WTC11 (cell line): ENCODE measurements around the gene AIMP2. TPM values are rescaled to one million over a fixed set of nuclear protein-coding genes. Genes with fewer than 3 reads are reported as not detected.

Experiments used
- ATF1 ChIP-seq: sonication (generic); formaldehyde crosslinking; IDR thresholded peaks from 2 replicates; pipeline ENCODE4 v1.8.1; 2023; ENCODE audit warnings: mild to moderate bottlenecking, moderate library complexity, missing genetic modification reagents
- CREB1 ChIP-seq: sonication (generic); formaldehyde crosslinking; IDR thresholded peaks from 2 replicates; pipeline ENCODE4 v1.8.0; 2023; ENCODE audit warnings: mild to moderate bottlenecking, missing genetic modification reagents
- ESRRA ChIP-seq: sonication (generic); formaldehyde crosslinking; IDR thresholded peaks from 2 replicates; pipeline ENCODE4 v1.8.1; 2022; ENCODE audit warnings: mild to moderate bottlenecking, missing genetic modification reagents, borderline replicate concordance
- FOXJ3 ChIP-seq: sonication (generic); formaldehyde crosslinking; IDR thresholded peaks from 2 replicates; pipeline ENCODE4 v1.9.0; 2021; ENCODE audit warnings: missing genetic modification reagents, mild to moderate bottlenecking, borderline replicate concordance
- GTF2I ChIP-seq: fragments of 250-450 bp; sonication (Bioruptor Pico); conservative IDR thresholded peaks from 2 replicates; pipeline ENCODE4 v1.4.0; 2021; ENCODE audit warnings: mild to moderate bottlenecking
- HMGXB4 ChIP-seq: sonication (generic); formaldehyde crosslinking; IDR thresholded peaks from 2 replicates; pipeline ENCODE4 v1.8.1; 2023; ENCODE audit warnings: mild to moderate bottlenecking, moderate library complexity, missing genetic modification reagents
- MAX ChIP-seq: sonication (generic); formaldehyde crosslinking; IDR thresholded peaks from 2 replicates; pipeline ENCODE4 v1.8.0; 2022; ENCODE audit warnings: mild to moderate bottlenecking, missing genetic modification reagents
- NR1H2 ChIP-seq: sonication (generic); formaldehyde crosslinking; IDR thresholded peaks from 2 replicates; pipeline ENCODE4 v1.9.0; 2021; ENCODE audit warnings: mild to moderate bottlenecking, moderate library complexity, missing genetic modification reagents
- NR2C2 ChIP-seq: sonication (generic); formaldehyde crosslinking; IDR thresholded peaks from 2 replicates; pipeline ENCODE4 v1.8.0; 2022; ENCODE audit warnings: mild to moderate bottlenecking, missing genetic modification reagents
- PREB ChIP-seq: sonication (generic); formaldehyde crosslinking; IDR thresholded peaks from 2 replicates; pipeline ENCODE4 v1.8.1; 2022; ENCODE audit warnings: mild to moderate bottlenecking, missing genetic modification reagents, moderate library complexity, borderline replicate concordance
- TEAD1 ChIP-seq: sonication (generic); formaldehyde crosslinking; IDR thresholded peaks from 2 replicates; pipeline ENCODE4 v1.8.0; 2022; ENCODE audit warnings: mild to moderate bottlenecking, missing genetic modification reagents
- TP53 ChIP-seq: sonication (generic); formaldehyde crosslinking; IDR thresholded peaks from 2 replicates; pipeline ENCODE4 v1.8.1; 2023; ENCODE audit warnings: mild to moderate bottlenecking, missing genetic modification reagents
- ZNF138 ChIP-seq: sonication (generic); formaldehyde crosslinking; conservative IDR thresholded peaks from 2 replicates; pipeline ENCODE4 v1.8.1; 2022; ENCODE audit warnings: mild to moderate bottlenecking, moderate library complexity, missing genetic modification reagents
- ZNF232 ChIP-seq: sonication (generic); formaldehyde crosslinking; IDR thresholded peaks from 2 replicates; pipeline ENCODE4 v1.8.0; 2022; ENCODE audit warnings: mild to moderate bottlenecking, missing genetic modification reagents
- ZNF263 ChIP-seq: sonication (generic); formaldehyde crosslinking; IDR thresholded peaks from 2 replicates; pipeline ENCODE4 v1.8.1; 2022; ENCODE audit warnings: low read depth, mild to moderate bottlenecking, moderate library complexity, missing genetic modification reagents
- ZSCAN18 ChIP-seq: fragments of 250-450 bp; sonication (Bioruptor Pico); IDR thresholded peaks from 2 replicates; pipeline ENCODE4 v2.1.2; 2022; ENCODE audit warnings: mild to moderate bottlenecking, moderate library complexity
- total RNA-seq: library from RNA; stranded (reverse); gene quantifications from 3 replicates; pipeline ENCODE4 v1.2.3, GENCODE V29; 2021
- TF ChIP-seq, protein P1 (sequence below): sonication (generic); formaldehyde crosslinking; IDR thresholded peaks from 2 replicates; pipeline ENCODE4 v1.8.1; 2023; ENCODE audit warnings: mild to moderate bottlenecking, missing genetic modification reagents, borderline replicate concordance
- TF ChIP-seq, protein P2 (sequence below): fragments of 250-450 bp; sonication (Bioruptor Pico); conservative IDR thresholded peaks from 2 replicates; pipeline ENCODE4 v1.9.0; 2021; ENCODE audit warnings: mild to moderate bottlenecking
- TF ChIP-seq, protein P3 (sequence below): fragments of 250-450 bp; sonication (Bioruptor Pico); IDR thresholded peaks from 2 replicates; pipeline ENCODE4 v1.9.0; 2021; ENCODE audit warnings: mild to moderate bottlenecking, borderline replicate concordance

Gene AIMP2
- total RNA-seq, 1 experiment from 2014 or later, result 63.2 TPM

DNA sequence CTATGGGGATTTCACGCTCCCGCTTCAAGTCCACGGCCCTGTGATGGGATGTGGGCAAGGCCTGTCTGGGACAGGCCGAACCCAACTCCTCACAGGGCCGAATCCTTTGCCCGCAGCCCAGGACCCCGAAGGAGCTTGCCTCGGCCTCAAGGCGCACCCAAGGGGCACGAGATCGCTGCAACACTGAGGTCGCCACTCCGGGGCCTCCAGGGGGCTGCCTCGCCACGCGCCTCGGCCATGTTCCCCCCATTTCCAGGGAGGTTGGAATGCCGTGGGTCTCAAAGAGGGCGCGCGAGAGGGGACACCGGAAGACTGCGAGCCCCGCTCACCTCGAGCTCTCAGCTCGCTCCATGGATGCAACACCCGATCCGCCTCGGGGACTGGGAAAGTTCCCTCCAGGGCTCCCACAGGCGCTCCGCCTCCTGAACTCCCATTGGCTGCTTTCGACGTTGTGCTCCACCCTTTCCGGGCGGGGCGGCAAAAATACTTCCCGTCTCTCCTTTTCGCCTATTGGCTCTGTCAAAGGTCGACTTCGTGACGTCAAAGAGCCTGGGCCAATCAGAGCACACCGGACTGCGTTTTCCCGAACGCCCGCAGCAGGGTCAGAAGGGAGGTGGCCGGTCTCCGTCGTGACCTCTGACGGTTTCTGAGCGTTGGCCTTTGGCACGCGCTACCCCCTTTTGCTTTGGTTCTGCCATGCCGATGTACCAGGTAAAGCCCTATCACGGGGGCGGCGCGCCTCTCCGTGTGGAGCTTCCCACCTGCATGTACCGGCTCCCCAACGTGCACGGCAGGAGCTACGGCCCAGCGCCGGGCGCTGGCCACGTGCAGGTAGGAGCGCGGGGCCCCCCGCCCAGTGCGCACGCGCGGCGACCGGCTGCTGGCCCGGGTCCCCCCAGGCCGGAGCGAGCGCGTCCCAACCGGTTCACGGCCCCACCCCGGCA, at the start of gene AIMP2, which contains the start of gene PMS2 (continued):
- TF ChIP-seq, protein P1, sequence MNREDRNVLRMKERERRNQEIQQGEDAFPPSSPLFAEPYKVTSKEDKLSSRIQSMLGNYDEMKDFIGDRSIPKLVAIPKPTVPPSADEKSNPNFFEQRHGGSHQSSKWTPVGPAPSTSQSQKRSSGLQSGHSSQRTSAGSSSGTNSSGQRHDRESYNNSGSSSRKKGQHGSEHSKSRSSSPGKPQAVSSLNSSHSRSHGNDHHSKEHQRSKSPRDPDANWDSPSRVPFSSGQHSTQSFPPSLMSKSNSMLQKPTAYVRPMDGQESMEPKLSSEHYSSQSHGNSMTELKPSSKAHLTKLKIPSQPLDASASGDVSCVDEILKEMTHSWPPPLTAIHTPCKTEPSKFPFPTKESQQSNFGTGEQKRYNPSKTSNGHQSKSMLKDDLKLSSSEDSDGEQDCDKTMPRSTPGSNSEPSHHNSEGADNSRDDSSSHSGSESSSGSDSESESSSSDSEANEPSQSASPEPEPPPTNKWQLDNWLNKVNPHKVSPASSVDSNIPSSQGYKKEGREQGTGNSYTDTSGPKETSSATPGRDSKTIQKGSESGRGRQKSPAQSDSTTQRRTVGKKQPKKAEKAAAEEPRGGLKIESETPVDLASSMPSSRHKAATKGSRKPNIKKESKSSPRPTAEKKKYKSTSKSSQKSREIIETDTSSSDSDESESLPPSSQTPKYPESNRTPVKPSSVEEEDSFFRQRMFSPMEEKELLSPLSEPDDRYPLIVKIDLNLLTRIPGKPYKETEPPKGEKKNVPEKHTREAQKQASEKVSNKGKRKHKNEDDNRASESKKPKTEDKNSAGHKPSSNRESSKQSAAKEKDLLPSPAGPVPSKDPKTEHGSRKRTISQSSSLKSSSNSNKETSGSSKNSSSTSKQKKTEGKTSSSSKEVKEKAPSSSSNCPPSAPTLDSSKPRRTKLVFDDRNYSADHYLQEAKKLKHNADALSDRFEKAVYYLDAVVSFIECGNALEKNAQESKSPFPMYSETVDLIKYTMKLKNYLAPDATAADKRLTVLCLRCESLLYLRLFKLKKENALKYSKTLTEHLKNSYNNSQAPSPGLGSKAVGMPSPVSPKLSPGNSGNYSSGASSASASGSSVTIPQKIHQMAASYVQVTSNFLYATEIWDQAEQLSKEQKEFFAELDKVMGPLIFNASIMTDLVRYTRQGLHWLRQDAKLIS, result no peak
- peak; percentile 61; the same call in 1 of the 2 replicates for TF ChIP-seq CREB1 (CRISPR knock-in tag)
- TF ChIP-seq NR2C2, result peak; percentile 59; the same call in 1 of the 2 replicates
- TF ChIP-seq, protein P2, sequence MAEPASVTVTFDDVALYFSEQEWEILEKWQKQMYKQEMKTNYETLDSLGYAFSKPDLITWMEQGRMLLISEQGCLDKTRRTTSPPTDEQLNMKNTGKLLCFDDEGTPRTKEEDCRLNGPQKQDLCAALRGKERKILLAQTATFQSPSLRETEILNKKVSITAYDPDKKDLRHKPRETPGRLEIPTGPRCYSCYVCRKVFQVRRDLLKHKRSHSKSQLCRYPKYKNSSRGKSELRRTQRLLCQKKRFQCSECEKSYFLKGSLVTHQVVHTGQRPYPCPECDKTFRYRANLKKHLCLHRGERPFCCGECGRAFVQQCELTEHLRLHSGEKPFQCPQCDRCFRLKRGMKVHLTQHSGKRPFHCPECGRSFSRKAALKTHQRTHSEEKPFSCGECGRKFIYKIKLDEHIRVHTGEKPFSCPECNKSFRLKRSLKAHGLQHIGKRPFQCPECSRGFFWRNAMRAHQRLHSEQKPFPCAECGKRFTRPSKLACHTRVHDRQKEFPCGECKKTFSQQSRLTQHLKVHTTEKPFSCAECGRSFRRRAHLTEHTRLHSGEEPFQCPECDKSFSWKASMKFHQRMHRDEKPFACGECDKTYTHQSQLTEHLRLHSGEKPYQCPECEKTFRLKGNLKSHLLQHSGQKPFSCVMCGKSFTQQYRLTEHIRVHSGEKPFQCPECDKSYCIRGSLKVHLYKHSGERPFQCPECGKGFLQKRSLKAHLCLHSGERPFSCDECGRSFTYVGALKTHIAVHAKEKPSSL (CRISPR knock-in tag), result no peak
- 0 out of 2 replicates have a peak, but pooled peaks have one; percentile 61 for TF ChIP-seq ATF1 (CRISPR knock-in tag)
- TF ChIP-seq ZNF138 (CRISPR knock-in tag), result peak; percentile 84; the same call in 1 of the 2 replicates
- TF ChIP-seq MAX (CRISPR knock-in tag), result peak; percentile 99
- TF ChIP-seq ZSCAN18 (CRISPR knock-in tag), result no peak
- TF ChIP-seq HMGXB4, result peak; percentile 34; the same call in 1 of the 2 replicates
- peak; percentile 49; the same call in 1 of the 2 replicates for TF ChIP-seq PREB
- TF ChIP-seq TP53 (CRISPR knock-in tag), result peak; percentile 88; the same call in 1 of the 2 replicates
- no peak; the same call in 1 of the 2 replicates for TF ChIP-seq ZNF263 (CRISPR knock-in tag)
- TF ChIP-seq GTF2I (CRISPR knock-in tag), result no peak
- TF ChIP-seq ZNF232 (CRISPR knock-in tag), result peak; percentile 71; the same call in 1 of the 2 replicates
- no peak for TF ChIP-seq FOXJ3 (CRISPR knock-in tag)
- no peak for TF ChIP-seq NR1H2 (CRISPR knock-in tag)
- TF ChIP-seq ESRRA (CRISPR knock-in tag), result peak; percentile 77; the same call in 1 of the 2 replicates
- TF ChIP-seq, protein P3, sequence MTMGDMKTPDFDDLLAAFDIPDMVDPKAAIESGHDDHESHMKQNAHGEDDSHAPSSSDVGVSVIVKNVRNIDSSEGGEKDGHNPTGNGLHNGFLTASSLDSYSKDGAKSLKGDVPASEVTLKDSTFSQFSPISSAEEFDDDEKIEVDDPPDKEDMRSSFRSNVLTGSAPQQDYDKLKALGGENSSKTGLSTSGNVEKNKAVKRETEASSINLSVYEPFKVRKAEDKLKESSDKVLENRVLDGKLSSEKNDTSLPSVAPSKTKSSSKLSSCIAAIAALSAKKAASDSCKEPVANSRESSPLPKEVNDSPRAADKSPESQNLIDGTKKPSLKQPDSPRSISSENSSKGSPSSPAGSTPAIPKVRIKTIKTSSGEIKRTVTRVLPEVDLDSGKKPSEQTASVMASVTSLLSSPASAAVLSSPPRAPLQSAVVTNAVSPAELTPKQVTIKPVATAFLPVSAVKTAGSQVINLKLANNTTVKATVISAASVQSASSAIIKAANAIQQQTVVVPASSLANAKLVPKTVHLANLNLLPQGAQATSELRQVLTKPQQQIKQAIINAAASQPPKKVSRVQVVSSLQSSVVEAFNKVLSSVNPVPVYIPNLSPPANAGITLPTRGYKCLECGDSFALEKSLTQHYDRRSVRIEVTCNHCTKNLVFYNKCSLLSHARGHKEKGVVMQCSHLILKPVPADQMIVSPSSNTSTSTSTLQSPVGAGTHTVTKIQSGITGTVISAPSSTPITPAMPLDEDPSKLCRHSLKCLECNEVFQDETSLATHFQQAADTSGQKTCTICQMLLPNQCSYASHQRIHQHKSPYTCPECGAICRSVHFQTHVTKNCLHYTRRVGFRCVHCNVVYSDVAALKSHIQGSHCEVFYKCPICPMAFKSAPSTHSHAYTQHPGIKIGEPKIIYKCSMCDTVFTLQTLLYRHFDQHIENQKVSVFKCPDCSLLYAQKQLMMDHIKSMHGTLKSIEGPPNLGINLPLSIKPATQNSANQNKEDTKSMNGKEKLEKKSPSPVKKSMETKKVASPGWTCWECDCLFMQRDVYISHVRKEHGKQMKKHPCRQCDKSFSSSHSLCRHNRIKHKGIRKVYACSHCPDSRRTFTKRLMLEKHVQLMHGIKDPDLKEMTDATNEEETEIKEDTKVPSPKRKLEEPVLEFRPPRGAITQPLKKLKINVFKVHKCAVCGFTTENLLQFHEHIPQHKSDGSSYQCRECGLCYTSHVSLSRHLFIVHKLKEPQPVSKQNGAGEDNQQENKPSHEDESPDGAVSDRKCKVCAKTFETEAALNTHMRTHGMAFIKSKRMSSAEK (CRISPR knock-in tag), result 0 out of 2 replicates have a peak, but pooled peaks have one; percentile 48
- peak; percentile 82 for TF ChIP-seq TEAD1 (CRISPR knock-in tag)
